ENCODE measurements around the gene CTBP2.
A peak's percentile ranks its signal among the peaks of the same experiment; 100 is the strongest.
"Not testable (repeated sequence)": the region's sequence is repeated elsewhere in the genome, so short reads cannot be mapped to it uniquely, and the experiment has no call there.

Gene CTBP2

DNA sequence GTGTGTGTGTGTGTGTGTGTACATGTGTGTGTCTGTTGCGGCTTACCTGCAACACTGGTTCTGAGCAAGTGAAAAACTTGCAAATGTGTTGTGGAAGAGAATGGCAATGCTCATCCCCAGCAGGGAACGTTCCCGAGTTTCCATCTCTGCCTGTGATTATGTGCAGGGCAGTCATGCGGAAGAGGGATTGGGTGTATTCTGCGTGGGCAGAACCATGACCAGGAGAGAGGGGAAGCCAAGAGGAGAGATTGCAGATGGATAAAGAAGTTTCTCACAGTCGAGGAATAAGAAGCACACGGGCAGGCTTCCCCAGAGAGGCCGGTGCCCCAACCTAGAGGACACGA lies 99.9 kb downstream of the CTBP2 start:
- no peak for DNase-seq

DNA sequence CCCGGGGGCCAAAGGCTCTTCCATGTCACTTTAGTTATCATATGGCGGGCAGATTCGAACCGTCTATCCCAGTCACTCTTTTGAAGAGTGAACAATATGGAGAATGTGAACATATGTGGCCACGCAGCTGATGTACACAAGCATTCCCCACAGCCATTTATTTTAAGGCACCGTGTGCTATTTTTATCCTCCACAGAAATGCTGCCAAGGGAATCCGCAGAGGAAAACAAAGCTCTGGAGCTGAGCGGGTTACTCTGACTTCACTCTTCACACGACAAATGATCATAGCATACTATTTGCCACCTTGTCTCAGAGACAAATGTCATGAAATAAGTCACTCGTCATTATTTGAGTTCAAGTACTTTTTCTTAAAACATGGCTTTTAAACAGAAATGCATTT lies 100.3 kb downstream of the CTBP2 start:
- no peak for DNase-seq

DNA sequence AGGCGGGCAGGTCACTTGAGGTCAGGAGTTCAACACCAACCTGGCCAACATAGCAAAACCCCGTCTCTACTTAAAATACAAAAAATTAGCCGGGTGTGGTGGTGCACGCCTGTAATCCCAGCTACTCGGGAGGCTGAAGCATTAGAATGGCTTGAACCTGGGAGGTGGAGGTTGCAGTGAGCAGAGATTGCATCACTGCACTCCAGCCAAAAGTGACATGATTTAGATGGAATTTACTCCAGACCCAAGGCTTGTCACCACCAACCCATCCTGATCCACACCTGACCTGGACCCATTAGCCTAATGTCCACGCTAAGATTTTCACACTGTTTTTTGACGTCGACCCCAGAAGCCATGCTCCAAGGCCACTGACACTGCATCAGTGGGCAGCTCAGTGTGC lies 101.0 kb downstream of the CTBP2 start:
- DNase-seq = not testable (repeated sequence)

DNA sequence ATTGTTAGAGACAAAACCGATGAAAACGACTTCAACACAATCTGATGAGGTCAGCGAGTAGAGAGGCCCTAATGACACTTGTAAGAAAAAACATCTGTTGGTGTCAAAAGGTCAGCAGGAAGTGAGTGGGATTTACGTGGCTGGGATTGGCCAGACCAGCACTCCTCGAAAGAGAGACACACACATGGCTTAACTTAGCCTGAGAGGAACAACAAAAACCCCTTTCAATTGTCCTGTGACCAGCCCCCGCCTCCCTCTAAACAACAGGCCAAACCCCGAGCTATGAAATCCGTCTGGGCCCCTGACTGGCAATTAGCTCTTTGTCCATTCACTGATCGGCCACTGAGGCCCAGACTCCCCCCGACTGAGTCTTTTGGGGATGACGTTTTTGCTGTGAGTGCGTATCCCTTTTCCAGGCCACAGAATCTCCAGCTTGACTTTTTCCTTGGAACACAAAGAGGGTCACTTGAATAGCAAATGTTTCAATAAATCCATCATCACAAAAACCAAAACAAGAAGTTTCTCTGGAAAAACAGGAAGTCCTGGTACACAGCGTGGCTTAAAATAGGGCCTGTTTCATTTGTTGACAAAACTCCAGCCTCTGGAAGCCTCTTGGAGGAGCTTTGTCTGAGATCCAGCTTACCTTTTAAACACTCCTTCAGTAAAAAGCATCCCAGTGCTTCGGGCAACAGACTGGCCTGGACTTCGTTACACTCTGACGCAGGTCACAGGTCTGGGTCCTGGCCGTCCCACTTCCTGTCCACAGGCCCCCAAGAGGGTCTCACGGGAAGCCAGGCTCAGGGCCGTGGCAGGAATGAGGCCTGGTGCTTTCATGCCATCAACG lies 103.0 kb downstream of the CTBP2 start:
- no peak for DNase-seq

DNA sequence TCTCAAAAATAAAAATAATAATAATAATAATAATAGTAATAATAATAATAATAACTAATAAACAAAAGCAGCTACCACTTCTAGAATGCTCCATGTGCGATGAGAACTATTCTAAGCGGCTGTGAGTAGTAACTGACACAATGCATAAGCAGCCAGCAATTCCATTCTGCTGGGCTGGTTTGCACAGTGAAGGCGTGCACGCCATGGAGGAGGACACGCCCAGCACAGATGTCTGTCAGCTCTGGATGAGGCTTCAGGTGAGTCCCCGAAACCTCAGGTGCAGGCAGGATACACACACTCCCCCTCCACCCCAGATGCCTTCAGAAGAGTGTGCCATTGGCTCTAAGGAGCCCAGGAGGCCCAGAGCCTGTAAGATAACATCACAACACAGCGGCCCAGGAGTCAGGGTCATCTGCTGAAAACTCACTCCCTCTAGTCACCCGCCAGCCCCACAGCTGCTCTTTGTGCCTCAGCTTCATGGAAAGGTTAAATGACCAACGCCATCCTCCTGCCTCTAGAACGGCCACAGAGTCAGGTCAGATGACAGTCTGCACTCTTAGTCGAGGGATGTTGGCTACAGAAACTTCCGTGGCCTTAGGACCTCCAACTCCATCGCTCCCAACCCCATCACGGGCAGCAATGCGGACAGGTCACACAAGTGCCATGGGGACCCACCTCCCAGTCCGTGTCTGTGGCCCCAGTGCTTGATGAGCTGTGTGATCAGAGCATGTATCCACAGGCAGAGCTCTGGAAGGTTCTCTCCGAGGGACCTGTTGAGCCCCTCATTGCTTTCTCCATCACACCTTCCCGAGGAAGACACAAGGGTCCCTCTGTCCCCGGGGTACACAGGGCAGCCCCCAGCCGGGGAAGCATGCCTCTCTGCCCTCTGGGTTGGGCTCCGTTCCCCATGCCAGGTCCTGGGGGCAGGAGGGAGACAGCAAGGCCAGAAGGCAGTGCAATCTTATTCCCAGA lies 103.9 kb downstream of the CTBP2 start:
- no peak for DNase-seq

DNA sequence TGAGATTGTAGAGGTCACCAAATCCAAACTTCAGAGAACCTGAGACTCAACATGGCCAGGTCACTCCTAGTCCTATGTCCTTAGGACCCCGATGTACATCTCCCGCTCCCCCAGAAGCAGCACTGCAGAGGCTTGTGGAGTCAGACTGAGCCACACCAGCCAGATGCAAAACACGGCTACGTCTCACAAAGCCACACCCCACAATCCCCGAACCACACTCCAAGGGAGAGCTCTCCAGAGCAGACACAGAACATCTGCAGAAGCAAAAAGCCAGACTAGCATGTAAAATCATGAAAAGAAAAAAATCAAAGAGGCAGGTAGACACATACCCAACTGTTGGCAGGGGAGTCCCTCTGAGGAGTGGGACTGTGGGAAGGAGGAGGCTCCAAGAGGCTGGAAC lies 104.9 kb downstream of the CTBP2 start:
- no peak for DNase-seq

DNA sequence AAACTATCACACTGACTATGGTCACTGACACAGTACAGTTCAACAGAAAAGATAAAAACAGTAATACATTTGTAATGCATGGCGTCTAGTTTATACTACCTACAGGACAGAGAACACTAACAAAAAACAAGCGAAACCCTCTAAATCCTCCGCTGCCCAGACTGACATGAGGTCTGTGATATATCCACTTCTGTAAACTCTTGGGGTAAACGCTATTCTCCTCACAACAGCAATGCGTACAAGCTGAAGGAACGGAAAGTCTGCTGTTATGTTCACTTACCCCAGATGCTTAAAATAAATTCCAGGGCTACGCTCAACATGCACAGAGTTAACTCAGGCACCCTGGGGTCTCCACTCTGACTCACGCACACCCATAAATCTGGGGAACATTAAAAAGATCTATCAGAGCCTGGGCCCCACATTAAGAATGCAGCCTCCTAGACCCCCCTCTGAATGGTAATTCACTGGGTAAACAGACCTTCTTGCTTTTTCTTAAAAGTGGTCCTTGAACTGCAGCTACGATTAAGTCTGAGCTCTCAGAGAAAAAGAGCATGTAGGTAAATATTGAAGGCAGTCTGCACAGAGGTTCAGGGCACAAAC lies 105.6 kb downstream of the CTBP2 start:
- no peak for DNase-seq

DNA sequence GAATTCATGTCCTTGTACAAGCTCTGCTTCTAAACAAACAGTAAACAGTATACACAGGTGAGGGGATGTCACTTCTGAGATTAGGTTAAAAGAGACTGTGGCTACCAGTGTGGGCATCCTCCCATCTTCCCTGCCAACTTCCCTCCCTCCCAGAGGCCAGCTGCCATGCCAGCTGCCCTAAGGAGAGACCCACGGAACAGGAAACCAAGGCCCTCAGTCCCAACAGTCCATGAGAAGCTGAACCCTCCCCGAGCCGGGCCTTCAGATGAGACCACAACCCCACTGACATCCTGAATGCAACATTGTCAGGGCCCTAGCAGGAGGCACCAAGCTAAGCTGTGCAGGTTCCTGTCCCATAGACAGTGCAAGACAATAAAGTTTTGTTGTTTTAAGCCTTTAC lies 106.1 kb downstream of the CTBP2 start:
- no peak for DNase-seq

DNA sequence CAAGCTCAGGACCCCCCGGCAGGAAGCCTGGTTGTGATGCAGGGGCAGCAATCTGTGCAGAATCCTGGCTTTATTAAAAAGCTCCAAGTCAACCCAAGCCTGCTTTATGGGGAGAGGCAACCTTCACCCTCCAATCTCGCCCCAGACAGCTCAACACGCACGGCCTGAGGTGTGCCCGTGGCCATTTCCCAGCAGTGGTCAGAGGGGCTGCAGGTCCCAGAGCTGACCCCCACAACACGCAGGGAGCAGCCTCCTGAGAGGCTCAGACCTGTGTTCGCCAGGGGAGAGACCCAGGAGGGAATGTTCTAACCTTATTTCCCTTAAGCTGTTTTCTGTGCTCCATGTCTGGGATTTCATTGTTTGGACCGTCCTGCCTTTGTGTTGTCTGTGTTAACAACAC lies 108.2 kb downstream of the CTBP2 start:
- no peak for DNase-seq

DNA sequence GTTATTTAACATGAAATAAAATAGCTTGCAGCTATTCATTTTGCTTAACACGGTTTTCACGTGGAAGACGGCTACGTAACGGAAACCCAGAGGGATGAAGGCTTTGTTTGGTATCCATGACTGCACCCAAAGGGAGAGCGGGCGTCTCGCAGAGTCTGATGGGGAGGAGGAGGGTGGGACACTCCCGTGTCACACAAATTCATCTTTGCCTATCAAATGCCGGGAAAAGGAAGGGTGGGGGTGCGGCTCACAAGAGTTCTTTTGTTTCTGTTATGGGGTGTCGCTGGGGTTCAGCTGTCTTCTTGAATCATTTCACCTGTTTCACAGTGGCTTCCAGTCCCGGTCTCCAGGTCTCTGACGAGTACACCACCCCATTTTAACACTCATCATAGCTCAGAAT lies 110.0 kb downstream of the CTBP2 start:
- DNase-seq = no peak

DNA sequence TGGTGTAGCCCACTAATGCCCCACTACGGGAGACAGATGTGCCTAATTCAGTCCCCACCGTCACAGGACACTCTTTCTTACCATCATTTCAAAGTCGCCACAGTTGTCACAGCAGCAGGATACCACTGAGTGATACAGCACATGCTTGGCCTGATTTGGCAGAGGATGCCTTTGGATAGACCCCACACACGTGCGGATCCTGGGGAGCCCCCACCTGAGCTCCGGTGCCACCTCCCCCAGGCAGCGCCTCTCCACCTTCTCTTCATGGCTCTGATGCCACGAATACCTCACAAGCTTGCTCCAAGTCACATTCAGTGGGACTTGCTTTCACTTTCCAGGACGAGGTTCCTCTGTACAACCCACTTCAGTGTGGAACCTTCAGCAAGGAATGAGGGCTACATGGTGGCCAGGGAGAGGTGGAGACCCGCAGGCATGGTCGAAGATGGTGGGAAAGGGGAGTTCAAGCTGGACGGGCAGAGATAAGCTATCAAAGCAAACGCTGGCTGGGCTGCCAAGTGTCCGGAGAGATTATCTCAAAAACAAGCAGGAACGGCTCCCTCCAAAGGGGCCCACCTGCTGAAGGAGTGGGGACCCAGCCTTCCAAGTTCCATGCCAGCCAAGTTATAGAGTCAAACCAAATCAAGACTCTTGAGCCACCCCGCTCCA lies 111.0 kb downstream of the CTBP2 start:
- no peak for DNase-seq

DNA sequence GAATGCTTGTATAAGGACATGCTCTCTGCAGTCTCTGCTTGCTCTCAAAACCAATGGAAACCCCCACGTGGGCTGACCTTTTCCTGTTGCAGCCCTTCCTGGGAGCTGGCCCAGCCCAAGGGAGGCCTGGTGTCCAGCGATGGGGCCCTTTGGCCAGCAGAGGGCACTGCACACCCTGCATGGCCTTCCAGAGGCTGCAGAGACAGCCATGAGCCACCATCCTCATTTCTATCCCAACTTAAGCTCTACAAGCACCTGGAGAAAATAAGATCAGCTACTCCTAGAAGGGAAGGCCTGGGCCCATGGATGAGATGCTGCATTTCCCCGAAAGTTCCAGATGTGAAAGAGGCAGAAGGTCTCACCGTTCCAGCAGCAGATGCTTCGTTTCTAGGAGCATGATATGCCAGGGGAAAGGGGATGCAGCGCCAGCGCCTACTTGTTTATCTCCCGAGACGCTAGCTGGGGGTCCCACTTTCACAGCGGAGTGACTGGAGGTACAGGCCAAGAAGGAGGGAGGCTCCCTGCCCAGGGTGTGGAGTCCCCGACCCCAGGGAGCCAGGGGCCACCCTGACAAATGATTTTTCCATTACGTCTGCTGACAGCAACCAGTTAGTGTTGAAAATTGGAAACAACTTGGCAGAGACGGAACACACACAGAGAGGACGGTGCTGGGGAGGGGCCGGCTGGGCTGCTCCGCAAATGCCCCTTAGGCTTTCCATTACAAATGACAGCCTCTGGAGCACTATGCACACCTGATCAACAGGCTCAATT lies 112.1 kb downstream of the CTBP2 start:
- DNase-seq = peak; percentile 13

DNA sequence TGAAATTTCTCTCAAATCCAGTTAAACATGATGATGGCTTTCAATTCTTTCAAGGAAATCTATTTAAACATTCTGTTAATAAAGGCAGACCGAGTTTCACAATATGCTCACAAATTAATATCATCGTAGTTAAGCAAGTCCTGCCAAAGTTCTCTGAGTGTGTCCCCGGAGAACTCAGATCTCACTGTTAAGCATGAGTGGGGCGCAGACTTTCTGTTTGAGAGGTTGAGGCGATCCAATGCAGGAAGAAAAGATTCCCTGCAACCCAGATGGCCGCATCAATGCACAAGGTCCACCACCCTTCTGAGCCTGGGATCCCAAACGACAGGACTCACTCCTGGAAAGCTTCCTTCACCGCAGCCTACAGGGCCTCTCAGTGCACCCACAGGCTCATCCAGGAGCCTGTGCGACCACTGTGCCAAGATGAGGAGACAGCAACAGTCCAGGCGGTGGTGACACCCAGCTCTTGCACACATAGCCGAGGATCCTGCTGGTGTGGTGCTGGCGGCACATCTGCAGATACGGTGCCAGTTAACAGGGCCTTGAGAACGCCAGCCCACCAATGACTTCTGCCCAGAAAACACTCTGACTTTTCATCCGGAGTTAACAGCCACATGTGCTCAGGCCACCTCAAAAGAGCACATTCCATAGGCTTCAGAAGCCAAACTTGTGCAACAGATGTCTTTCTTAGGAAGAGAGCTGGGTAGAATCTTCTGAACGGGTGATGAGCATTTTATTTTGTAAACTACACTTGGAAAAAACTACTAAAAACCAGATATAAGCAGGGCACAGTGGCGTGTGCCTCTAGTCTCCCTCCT lies 116.3 kb downstream of the CTBP2 start:
- no peak for DNase-seq

DNA sequence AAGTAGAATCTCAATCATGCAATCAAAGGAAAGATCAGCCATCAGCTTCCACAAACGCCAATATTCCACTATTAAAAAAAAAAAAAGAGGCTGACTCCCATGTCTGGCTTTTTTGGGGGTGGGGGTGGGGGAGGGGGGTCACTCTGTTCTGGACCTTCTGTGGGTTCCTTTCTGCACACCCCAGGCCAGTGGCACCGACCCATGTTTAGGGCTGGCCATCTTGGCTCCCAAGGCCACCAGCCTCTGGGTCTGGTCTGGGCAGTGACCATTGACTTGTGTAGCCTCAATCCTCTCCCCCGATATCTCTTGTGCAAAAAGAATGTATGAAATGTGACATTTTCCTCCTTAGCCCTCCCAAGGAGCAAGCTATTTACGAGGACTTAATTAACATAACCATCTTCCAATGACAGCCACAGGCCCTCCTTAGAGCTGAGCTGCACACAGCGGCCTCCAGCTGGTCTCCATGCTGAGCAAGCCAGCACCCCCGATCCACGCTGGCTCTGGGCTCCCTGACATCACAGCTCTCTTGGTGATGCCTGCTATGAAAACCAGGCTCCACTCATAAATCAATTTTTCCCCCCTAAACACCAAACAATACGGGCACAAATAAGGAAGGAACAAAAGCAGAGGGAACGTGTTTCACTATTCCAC lies 118.4 kb downstream of the CTBP2 start:
- no peak for DNase-seq

DNA sequence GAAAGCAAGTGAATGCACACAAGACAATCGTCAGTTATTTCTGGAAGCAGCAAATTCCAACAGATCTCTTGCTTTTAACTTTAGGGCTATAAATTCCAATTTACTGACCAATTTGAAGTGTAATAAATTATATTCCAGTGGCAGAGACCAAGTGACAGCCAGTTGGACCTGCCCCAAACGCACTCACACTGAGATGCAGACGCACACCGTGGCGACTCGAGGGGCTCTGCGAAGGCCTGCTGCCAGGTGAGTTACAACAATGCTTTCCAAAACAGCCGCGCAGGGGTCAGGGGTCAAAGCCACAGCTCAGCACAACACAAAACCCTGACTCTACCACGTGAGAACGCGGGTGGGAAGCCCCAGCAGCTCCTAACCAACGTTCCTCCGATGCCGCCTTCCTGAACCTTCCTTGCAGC lies 121.0 kb downstream of the CTBP2 start:
- no peak for DNase-seq

DNA sequence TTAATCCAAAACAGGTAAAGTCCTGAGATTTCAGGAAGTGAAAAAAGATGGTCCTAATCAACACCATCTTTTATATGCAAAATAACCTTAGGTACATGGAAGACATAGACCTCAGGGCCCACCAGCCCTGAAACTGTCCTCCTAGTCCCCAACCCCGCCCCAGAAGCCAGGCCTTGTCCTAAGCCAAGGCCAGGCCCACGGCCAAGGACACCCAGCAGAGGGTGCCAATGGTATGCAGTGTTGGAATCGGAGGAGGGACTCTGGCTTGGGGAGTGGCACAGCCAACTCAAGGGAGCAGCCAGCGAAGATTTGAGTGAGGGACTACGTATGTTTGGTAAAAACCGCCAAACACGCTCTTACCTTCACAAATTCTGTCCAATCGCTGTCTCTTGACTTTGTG lies 121.7 kb downstream of the CTBP2 start:
- no peak for DNase-seq

DNA sequence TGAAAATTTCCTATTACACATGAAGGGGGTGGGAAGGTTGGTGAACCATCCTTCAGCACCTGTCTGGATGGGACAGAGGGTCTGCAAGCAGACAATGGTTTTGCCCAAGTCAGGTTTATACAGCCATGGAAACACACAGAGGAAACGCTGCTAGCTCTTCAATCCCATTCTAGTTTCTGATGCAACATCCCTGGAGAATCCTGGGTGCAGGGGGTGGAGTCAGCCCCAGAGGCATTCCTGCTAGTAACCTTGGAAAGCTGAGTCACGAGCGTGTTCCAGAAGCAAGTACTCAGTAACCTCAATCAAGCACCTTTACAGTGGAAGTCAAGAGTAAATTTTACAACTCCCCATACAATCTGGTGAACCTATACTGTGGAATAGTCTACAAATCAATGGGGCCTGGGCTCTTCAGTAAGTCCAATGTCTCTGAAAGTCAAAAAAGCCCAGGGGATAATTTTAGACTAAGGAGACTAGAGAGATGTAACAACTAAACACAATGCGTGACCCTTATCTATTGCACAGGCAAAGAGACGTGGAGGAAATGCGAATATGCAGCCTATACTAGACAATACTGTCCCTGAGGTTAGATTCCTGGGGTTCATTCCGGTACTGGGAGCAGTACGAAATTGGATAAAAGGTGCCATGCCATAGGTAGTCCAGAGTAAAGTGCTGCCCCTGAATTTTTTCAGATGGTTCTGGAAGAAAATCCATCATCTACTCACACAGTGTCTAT lies 123.1 kb downstream of the CTBP2 start:
- DNase-seq = no peak

DNA sequence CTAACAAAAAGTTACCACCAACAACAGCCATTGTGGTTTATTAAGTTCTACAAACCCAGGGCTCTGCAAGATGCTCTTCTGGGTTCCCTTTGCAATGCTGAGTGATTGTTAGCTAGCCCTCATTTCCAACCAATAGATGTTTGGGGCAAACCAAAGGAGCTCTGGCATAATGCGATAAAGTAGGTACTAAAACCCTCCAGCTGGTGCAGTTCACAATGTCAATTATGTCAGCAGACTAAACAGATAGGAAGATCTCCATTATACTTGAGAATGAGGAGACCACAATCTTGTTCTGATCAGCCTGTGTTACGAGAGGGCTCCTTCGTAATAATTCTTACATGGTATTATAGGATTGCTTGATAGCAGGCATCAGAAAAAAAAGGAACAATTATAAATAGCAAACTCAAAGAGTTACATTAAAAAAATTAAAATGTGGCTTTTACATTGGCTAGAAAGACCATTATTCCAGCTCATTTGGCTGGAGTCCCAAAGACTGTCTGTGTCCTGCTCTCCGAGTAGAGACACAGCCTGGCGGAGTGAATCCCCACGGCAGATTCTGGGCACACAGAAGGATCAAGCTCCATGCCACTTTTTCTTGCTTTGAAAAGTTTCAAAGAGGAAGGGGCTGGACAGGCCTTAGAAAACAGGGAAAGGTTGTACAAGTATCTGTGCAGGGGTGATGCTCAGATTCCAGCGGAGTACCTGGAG lies 124.6 kb downstream of the CTBP2 start:
- DNase-seq = no peak

DNA sequence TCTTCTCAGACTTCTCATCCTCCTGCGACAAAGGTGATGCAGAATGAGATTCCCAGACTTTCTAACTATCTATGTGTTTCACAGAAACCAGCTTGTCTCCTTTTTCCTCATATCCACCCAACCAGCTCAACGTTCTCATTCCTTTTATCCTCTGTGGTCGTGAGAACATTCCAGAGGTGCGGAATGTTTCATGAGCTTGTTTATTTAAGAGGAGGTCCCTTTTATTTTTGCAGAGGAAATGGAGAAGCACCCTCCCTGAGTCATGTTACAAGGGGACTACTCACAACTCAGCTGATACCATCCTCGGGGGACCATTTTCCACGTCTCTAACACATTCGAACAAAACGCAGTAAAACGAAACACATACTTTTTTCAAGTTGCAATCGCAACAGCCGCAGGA lies 125.2 kb downstream of the CTBP2 start:
- no peak for DNase-seq

Measured in NCI-H2107 (cell line).